ENCODE results near the gene STOML3. TPM values are rescaled to one million over a fixed set of nuclear protein-coding genes. Genes with fewer than 3 reads are reported as not detected.
A peak's percentile ranks its signal among the peaks of the same experiment; 100 is the strongest.

The STOML3 gene
- total RNA-seq, 1 experiment from 2014 or later: not detected

DNA sequence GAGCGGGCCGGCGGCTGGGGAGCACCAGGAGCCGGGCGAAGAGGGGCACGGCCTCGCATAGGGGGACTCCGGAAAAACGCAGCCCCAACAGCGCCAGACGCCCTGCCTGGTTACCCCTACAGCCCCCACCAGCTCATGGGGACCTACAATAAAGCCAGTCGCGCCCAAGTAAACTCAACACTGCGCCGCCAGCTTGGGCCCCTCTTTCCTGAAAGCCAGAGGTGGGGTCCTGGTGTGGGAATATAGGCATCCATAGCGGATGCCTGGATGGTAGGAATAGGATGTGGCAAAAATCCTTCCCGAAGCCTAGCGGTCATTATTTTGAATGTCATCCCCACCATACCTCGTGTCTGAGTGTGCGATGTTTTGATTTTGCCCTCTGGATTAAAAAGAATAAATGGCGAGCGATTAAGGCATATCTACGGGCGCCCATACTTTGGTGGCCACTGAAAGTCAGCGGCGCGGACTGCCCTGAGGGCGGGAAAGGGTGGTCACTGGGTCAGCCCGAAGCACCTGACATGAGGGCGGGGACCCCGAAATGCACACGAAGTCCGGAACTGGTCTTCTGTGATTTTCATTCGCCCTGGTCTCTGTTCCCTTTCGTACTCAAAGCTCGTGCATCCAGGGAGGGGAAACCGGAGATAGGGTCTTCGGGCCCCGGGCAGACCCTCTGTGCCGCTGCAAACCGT is 47.4 kb upstream of the STOML3 start, which contains the start of the genes NHLRC3 and PROSER1 (continued):
- TF ChIP-seq, protein P1, sequence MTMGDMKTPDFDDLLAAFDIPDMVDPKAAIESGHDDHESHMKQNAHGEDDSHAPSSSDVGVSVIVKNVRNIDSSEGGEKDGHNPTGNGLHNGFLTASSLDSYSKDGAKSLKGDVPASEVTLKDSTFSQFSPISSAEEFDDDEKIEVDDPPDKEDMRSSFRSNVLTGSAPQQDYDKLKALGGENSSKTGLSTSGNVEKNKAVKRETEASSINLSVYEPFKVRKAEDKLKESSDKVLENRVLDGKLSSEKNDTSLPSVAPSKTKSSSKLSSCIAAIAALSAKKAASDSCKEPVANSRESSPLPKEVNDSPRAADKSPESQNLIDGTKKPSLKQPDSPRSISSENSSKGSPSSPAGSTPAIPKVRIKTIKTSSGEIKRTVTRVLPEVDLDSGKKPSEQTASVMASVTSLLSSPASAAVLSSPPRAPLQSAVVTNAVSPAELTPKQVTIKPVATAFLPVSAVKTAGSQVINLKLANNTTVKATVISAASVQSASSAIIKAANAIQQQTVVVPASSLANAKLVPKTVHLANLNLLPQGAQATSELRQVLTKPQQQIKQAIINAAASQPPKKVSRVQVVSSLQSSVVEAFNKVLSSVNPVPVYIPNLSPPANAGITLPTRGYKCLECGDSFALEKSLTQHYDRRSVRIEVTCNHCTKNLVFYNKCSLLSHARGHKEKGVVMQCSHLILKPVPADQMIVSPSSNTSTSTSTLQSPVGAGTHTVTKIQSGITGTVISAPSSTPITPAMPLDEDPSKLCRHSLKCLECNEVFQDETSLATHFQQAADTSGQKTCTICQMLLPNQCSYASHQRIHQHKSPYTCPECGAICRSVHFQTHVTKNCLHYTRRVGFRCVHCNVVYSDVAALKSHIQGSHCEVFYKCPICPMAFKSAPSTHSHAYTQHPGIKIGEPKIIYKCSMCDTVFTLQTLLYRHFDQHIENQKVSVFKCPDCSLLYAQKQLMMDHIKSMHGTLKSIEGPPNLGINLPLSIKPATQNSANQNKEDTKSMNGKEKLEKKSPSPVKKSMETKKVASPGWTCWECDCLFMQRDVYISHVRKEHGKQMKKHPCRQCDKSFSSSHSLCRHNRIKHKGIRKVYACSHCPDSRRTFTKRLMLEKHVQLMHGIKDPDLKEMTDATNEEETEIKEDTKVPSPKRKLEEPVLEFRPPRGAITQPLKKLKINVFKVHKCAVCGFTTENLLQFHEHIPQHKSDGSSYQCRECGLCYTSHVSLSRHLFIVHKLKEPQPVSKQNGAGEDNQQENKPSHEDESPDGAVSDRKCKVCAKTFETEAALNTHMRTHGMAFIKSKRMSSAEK (CRISPR knock-in tag; IDR thresholded peaks at IDR 0.05; ENCODE audit: borderline replicate concordance): no peak; the same call in 1 of the 2 replicates
- TF ChIP-seq CREM (CRISPR knock-in tag; IDR thresholded peaks at IDR 0.05): peak; percentile 88
- no peak for TF ChIP-seq IRF2 (CRISPR knock-in tag; IDR thresholded peaks at IDR 0.05; ENCODE audit: borderline replicate concordance, low read depth)
- TF ChIP-seq OVOL2 (CRISPR knock-in tag; IDR thresholded peaks at IDR 0.05; ENCODE audit: borderline replicate concordance): no peak
- 0 out of 2 replicates have a peak, but pooled peaks have one; percentile 69 for TF ChIP-seq NFE2L1 (CRISPR knock-in tag; IDR thresholded peaks at IDR 0.05)
- TF ChIP-seq FOXJ3 (CRISPR knock-in tag; IDR thresholded peaks at IDR 0.05; ENCODE audit: borderline replicate concordance): no peak
- no peak for TF ChIP-seq ESRRA (CRISPR knock-in tag; IDR thresholded peaks at IDR 0.05; ENCODE audit: borderline replicate concordance)
- TF ChIP-seq, protein P2, sequence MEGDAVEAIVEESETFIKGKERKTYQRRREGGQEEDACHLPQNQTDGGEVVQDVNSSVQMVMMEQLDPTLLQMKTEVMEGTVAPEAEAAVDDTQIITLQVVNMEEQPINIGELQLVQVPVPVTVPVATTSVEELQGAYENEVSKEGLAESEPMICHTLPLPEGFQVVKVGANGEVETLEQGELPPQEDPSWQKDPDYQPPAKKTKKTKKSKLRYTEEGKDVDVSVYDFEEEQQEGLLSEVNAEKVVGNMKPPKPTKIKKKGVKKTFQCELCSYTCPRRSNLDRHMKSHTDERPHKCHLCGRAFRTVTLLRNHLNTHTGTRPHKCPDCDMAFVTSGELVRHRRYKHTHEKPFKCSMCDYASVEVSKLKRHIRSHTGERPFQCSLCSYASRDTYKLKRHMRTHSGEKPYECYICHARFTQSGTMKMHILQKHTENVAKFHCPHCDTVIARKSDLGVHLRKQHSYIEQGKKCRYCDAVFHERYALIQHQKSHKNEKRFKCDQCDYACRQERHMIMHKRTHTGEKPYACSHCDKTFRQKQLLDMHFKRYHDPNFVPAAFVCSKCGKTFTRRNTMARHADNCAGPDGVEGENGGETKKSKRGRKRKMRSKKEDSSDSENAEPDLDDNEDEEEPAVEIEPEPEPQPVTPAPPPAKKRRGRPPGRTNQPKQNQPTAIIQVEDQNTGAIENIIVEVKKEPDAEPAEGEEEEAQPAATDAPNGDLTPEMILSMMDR (IDR thresholded peaks at IDR 0.05): no peak
- no peak for TF ChIP-seq FOXP1 (CRISPR knock-in tag; IDR thresholded peaks at IDR 0.05; ENCODE audit: borderline replicate concordance)
- peak; percentile 26; the same call in 1 of the 2 replicates for TF ChIP-seq KAT7 (CRISPR knock-in tag; IDR thresholded peaks at IDR 0.05; ENCODE audit: borderline replicate concordance)
- TF ChIP-seq GRHL2 (CRISPR knock-in tag; IDR thresholded peaks at IDR 0.05; ENCODE audit: insufficient replicate concordance, severe bottlenecking): no peak
- TF ChIP-seq, protein P3, sequence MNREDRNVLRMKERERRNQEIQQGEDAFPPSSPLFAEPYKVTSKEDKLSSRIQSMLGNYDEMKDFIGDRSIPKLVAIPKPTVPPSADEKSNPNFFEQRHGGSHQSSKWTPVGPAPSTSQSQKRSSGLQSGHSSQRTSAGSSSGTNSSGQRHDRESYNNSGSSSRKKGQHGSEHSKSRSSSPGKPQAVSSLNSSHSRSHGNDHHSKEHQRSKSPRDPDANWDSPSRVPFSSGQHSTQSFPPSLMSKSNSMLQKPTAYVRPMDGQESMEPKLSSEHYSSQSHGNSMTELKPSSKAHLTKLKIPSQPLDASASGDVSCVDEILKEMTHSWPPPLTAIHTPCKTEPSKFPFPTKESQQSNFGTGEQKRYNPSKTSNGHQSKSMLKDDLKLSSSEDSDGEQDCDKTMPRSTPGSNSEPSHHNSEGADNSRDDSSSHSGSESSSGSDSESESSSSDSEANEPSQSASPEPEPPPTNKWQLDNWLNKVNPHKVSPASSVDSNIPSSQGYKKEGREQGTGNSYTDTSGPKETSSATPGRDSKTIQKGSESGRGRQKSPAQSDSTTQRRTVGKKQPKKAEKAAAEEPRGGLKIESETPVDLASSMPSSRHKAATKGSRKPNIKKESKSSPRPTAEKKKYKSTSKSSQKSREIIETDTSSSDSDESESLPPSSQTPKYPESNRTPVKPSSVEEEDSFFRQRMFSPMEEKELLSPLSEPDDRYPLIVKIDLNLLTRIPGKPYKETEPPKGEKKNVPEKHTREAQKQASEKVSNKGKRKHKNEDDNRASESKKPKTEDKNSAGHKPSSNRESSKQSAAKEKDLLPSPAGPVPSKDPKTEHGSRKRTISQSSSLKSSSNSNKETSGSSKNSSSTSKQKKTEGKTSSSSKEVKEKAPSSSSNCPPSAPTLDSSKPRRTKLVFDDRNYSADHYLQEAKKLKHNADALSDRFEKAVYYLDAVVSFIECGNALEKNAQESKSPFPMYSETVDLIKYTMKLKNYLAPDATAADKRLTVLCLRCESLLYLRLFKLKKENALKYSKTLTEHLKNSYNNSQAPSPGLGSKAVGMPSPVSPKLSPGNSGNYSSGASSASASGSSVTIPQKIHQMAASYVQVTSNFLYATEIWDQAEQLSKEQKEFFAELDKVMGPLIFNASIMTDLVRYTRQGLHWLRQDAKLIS (CRISPR knock-in tag; IDR thresholded peaks at IDR 0.05; ENCODE audit: borderline replicate concordance): no peak
- TF ChIP-seq ZNF219 (CRISPR knock-in tag; IDR thresholded peaks at IDR 0.05; ENCODE audit: borderline replicate concordance): no peak
- no peak for TF ChIP-seq SOX15 (CRISPR knock-in tag; IDR thresholded peaks at IDR 0.05)
- TF ChIP-seq, protein P4, sequence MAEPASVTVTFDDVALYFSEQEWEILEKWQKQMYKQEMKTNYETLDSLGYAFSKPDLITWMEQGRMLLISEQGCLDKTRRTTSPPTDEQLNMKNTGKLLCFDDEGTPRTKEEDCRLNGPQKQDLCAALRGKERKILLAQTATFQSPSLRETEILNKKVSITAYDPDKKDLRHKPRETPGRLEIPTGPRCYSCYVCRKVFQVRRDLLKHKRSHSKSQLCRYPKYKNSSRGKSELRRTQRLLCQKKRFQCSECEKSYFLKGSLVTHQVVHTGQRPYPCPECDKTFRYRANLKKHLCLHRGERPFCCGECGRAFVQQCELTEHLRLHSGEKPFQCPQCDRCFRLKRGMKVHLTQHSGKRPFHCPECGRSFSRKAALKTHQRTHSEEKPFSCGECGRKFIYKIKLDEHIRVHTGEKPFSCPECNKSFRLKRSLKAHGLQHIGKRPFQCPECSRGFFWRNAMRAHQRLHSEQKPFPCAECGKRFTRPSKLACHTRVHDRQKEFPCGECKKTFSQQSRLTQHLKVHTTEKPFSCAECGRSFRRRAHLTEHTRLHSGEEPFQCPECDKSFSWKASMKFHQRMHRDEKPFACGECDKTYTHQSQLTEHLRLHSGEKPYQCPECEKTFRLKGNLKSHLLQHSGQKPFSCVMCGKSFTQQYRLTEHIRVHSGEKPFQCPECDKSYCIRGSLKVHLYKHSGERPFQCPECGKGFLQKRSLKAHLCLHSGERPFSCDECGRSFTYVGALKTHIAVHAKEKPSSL (CRISPR knock-in tag; conservative IDR thresholded peaks at IDR 0.05): no peak; the same call in 1 of the 2 replicates
- TF ChIP-seq ZNF232 (CRISPR knock-in tag; IDR thresholded peaks at IDR 0.05): no peak
- peak; percentile 39 for TF ChIP-seq SP1 (CRISPR knock-in tag; conservative IDR thresholded peaks at IDR 0.05)
- TF ChIP-seq, protein P5, sequence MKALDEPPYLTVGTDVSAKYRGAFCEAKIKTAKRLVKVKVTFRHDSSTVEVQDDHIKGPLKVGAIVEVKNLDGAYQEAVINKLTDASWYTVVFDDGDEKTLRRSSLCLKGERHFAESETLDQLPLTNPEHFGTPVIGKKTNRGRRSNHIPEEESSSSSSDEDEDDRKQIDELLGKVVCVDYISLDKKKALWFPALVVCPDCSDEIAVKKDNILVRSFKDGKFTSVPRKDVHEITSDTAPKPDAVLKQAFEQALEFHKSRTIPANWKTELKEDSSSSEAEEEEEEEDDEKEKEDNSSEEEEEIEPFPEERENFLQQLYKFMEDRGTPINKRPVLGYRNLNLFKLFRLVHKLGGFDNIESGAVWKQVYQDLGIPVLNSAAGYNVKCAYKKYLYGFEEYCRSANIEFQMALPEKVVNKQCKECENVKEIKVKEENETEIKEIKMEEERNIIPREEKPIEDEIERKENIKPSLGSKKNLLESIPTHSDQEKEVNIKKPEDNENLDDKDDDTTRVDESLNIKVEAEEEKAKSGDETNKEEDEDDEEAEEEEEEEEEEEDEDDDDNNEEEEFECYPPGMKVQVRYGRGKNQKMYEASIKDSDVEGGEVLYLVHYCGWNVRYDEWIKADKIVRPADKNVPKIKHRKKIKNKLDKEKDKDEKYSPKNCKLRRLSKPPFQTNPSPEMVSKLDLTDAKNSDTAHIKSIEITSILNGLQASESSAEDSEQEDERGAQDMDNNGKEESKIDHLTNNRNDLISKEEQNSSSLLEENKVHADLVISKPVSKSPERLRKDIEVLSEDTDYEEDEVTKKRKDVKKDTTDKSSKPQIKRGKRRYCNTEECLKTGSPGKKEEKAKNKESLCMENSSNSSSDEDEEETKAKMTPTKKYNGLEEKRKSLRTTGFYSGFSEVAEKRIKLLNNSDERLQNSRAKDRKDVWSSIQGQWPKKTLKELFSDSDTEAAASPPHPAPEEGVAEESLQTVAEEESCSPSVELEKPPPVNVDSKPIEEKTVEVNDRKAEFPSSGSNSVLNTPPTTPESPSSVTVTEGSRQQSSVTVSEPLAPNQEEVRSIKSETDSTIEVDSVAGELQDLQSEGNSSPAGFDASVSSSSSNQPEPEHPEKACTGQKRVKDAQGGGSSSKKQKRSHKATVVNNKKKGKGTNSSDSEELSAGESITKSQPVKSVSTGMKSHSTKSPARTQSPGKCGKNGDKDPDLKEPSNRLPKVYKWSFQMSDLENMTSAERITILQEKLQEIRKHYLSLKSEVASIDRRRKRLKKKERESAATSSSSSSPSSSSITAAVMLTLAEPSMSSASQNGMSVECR (CRISPR knock-in tag; IDR thresholded peaks at IDR 0.05; ENCODE audit: borderline replicate concordance): peak; percentile 62; the same call in 1 of the 2 replicates
- peak; percentile 47; the same call in 1 of the 2 replicates for TF ChIP-seq RELA (CRISPR knock-in tag; IDR thresholded peaks at IDR 0.05; ENCODE audit: borderline replicate concordance)
- TF ChIP-seq, protein P6, sequence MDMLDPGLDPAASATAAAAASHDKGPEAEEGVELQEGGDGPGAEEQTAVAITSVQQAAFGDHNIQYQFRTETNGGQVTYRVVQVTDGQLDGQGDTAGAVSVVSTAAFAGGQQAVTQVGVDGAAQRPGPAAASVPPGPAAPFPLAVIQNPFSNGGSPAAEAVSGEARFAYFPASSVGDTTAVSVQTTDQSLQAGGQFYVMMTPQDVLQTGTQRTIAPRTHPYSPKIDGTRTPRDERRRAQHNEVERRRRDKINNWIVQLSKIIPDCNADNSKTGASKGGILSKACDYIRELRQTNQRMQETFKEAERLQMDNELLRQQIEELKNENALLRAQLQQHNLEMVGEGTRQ (CRISPR knock-in tag; IDR thresholded peaks at IDR 0.05): peak; percentile 74
